ENCODE results near the gene S100B.

- TF ChIP-seq MAX (IDR thresholded peaks at IDR 0.05) (no peak), FOXM1 (IDR thresholded peaks at IDR 0.05; ENCODE audit: borderline replicate concordance, low read depth) (no peak), YY1 (IDR thresholded peaks at IDR 0.05; ENCODE audit: low read depth) (no peak), EP300 (IDR thresholded peaks at IDR 0.05; ENCODE audit: borderline replicate concordance) (no peak), NFIC (IDR thresholded peaks at IDR 0.05) (no peak), EGR1 (IDR thresholded peaks at IDR 0.05) (no peak)
Observed at GRCh38 chr21:46627726-46628125, 22.8 kb upstream of the S100B start.
